ENCODE results near the gene MYOT. TPM values are rescaled to one million over a fixed set of nuclear protein-coding genes. Genes with fewer than 3 reads are reported as not detected.

Gene MYOT
- polyA plus RNA-seq, 3 donors = not detected

- no peak for DNase-seq
- no peak overlapping the region for H3K27ac Mint-ChIP-seq
- Histone ChIP-seq H3K4me3 (replicated peaks in 1 of 3; ENCODE audit: low read depth in 2 of 3, low read length in 3 of 3) (no peak overlapping the region), H3K27ac (ENCODE audit: low read depth in 1 of 2, low read length in 2 of 2) (no peak overlapping the region), H3K36me3 (replicated peaks in 1 of 2; ENCODE audit: control insufficient read depth in 1 of 2, insufficient read depth in 2 of 2, low read length in 2 of 2) (no peaks in the 10 kb centered on the region), H3K27me3 (ENCODE audit: control insufficient read depth in 2 of 2, insufficient read depth in 2 of 2, low read length in 2 of 2) (no peaks in the 10 kb centered on the region), H2AFZ (ENCODE audit: insufficient read depth, low read depth, low read length, poor library complexity, severe bottlenecking) (no peak overlapping the region), H3K4me1 (ENCODE audit: control insufficient read depth in 1 of 2, insufficient read depth in 2 of 2, low read length in 2 of 2) (no peaks in the 10 kb centered on the region), H3K4me2 (replicated peaks; ENCODE audit: extremely low read depth, low read length, poor library complexity, severe bottlenecking) (no peak overlapping the region), H3K79me2 (ENCODE audit: insufficient read depth, low read length) (no peaks in the 10 kb centered on the region), H3K9ac (ENCODE audit: insufficient read depth, low read length, poor library complexity, severe bottlenecking) (no peak overlapping the region), H4K20me1 (ENCODE audit: insufficient read depth, low read length) (no peaks in the 10 kb centered on the region), H3K9me3 (replicated peaks in 1 of 2; ENCODE audit: control insufficient read depth in 1 of 2, insufficient read depth in 1 of 2, low read length in 2 of 2) (peaks cover 4 to 12% of the 10 kb centered on the region in 2 donors)
- H3K36me3 Mint-ChIP-seq = peaks cover 0 to 7% of the 10 kb centered on the region in 2 donors
- no peak overlapping the region for H3K4me3 Mint-ChIP-seq
- H3K4me1 Mint-ChIP-seq = no peaks in the 10 kb centered on the region
- TF ChIP-seq, protein P1, sequence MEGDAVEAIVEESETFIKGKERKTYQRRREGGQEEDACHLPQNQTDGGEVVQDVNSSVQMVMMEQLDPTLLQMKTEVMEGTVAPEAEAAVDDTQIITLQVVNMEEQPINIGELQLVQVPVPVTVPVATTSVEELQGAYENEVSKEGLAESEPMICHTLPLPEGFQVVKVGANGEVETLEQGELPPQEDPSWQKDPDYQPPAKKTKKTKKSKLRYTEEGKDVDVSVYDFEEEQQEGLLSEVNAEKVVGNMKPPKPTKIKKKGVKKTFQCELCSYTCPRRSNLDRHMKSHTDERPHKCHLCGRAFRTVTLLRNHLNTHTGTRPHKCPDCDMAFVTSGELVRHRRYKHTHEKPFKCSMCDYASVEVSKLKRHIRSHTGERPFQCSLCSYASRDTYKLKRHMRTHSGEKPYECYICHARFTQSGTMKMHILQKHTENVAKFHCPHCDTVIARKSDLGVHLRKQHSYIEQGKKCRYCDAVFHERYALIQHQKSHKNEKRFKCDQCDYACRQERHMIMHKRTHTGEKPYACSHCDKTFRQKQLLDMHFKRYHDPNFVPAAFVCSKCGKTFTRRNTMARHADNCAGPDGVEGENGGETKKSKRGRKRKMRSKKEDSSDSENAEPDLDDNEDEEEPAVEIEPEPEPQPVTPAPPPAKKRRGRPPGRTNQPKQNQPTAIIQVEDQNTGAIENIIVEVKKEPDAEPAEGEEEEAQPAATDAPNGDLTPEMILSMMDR (IDR thresholded peaks at IDR 0.05) = no peak
- intact Hi-C loops (cut with micrococcal nuclease) = no loop called here
- 60% methylated on average over 1 of the region's 3 CpGs for WGBS (ENCODE audit: insufficient coverage)
- H3K27me3 Mint-ChIP-seq (ENCODE audit: low read depth in 3 of 3) = peaks cover 0 to 2% (median 0%) of the 10 kb centered on the region in 3 donors
- peaks cover 5 to 14% (median 9%) of the 10 kb centered on the region in 7 donors for H3K9me3 Mint-ChIP-seq
Observed at GRCh38 chr5:137921931-137922330, 54.3 kb downstream of the MYOT start.

DNA sequence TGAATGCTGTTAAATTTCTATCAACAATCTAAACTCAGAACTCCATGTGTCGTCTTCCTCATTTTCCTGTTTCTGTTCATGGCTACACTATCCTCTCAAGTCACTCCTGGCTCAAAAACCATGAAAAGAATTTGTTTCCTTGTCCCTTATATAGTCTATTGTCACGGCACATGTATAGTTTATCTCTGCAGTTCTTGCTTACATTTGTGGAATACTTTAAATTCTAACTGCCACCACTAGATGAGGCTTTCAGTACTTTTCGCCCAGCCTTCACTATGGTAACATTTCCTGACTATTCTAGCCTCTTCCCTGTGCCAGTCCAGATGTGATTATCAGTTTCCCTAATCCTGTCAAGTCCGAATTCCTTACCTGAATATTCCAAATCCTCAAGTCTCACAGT is 56.2 kb downstream of the MYOT start:
- H3K4me1 Mint-ChIP-seq = no peaks in the 10 kb centered on the region
- Histone ChIP-seq H3K4me3 (replicated peaks in 1 of 3; ENCODE audit: low read depth in 2 of 3, low read length in 3 of 3) (no peak overlapping the region), H3K27ac (ENCODE audit: low read depth in 1 of 2, low read length in 2 of 2) (no peak overlapping the region), H3K27me3 (ENCODE audit: control insufficient read depth in 2 of 2, insufficient read depth in 2 of 2, low read length in 2 of 2) (no peaks in the 10 kb centered on the region), H2AFZ (ENCODE audit: insufficient read depth, low read depth, low read length, poor library complexity, severe bottlenecking) (no peak overlapping the region), H3K79me2 (ENCODE audit: insufficient read depth, low read length) (no peaks in the 10 kb centered on the region), H3K4me2 (replicated peaks; ENCODE audit: extremely low read depth, low read length, poor library complexity, severe bottlenecking) (no peak overlapping the region), H3K36me3 (replicated peaks in 1 of 2; ENCODE audit: control insufficient read depth in 1 of 2, insufficient read depth in 2 of 2, low read length in 2 of 2) (peaks cover 0 to 11% of the 10 kb centered on the region in 2 donors), H4K20me1 (ENCODE audit: insufficient read depth, low read length) (no peaks in the 10 kb centered on the region), H3K4me1 (ENCODE audit: control insufficient read depth in 1 of 2, insufficient read depth in 2 of 2, low read length in 2 of 2) (no peaks in the 10 kb centered on the region), H3K9me3 (replicated peaks in 1 of 2; ENCODE audit: control insufficient read depth in 1 of 2, insufficient read depth in 1 of 2, low read length in 2 of 2) (no peaks in the 10 kb centered on the region), H3K9ac (ENCODE audit: insufficient read depth, low read length, poor library complexity, severe bottlenecking) (no peak overlapping the region)
- DNase-seq = no peak
- TF ChIP-seq, protein P1 (IDR thresholded peaks at IDR 0.05) = no peak
- H3K4me3 Mint-ChIP-seq = no peak overlapping the region
- no peaks in the 10 kb centered on the region for H3K9me3 Mint-ChIP-seq
- intact Hi-C loops (cut with micrococcal nuclease) = no loop called here
- peaks cover 12 to 14% of the 10 kb centered on the region in 2 donors for H3K36me3 Mint-ChIP-seq
- peaks cover 0 to 2% (median 0%) of the 10 kb centered on the region in 3 donors for H3K27me3 Mint-ChIP-seq (ENCODE audit: low read depth in 3 of 3)
- WGBS (ENCODE audit: insufficient coverage) = 82% methylated on average over 3 of the region's 4 CpGs
- no peak overlapping the region for H3K27ac Mint-ChIP-seq

Measured in CD14-positive monocyte (primary cell).